ENCODE data around the gene TMEM243. TPM values are rescaled to one million over a fixed set of nuclear protein-coding genes. Genes with fewer than 3 reads are reported as not detected.

Gene TMEM243
- total and polyA plus RNA-seq, 2 of the 4 experiments (the other 2 are of a cell fraction): 28.7 to 31.1 TPM

- Histone ChIP-seq H3K4ac (ENCODE audit: low read depth, low read length) (no peak overlapping the region), H2AFZ (replicated peaks; ENCODE audit: low read length, poor library complexity) (no peak overlapping the region), H3K56ac (ENCODE audit: extremely low read depth, insufficient read depth, low read length) (no peak overlapping the region), H4K91ac (ENCODE audit: insufficient read depth, low read depth, low read length) (no peak overlapping the region), H2BK15ac (ENCODE audit: low read depth, low read length) (no peak overlapping the region), H3K9me1 (ENCODE audit: insufficient read depth, low read length) (peaks cover 6% of the 10 kb centered on the region), H2AK9ac (replicated peaks; ENCODE audit: low read depth, low read length, poor library complexity) (no peak overlapping the region), H4K8ac (ENCODE audit: low read depth in 2 of 2, low read length in 2 of 2) (no peak overlapping the region), H2BK20ac (ENCODE audit: low read depth, low read length) (no peak overlapping the region), H3K27ac (ENCODE audit: insufficient read depth, low read length) (no peak overlapping the region), H3K23ac (ENCODE audit: low read depth, low read length) (no peak overlapping the region), H4K20me1 (ENCODE audit: insufficient read depth, low read length) (no peaks in the 10 kb centered on the region), H3K4me2 (ENCODE audit: low read depth, low read length) (no peak overlapping the region), H3K27me3 (ENCODE audit: control insufficient read depth, insufficient read depth, low read length) (peaks cover 5% of the 10 kb centered on the region), H3K9ac (ENCODE audit: low read depth, low read length) (no peak overlapping the region), H3K14ac (replicated peaks; ENCODE audit: low read depth, low read length) (no peak overlapping the region), H3K18ac (ENCODE audit: low read depth, low read length) (no peak overlapping the region), H2AK5ac (ENCODE audit: low read depth, low read length) (no peak overlapping the region), H2BK5ac (ENCODE audit: low read depth, low read length, poor library complexity, severe bottlenecking) (no peak overlapping the region), H3K79me1 (ENCODE audit: low read depth in 1 of 2, low read length in 2 of 2) (peaks cover 0 to 17% of the 10 kb centered on the region in 2 experiments; a peak in 3 of 4 replicates), H3K4me1 (ENCODE audit: control insufficient read depth, insufficient read depth, low read length) (peaks cover 3% of the 10 kb centered on the region; the same call in 1 of the 2 replicates), H3K36me3 (ENCODE audit: control insufficient read depth, insufficient read depth, low read length) (no peaks in the 10 kb centered on the region), H2BK120ac (ENCODE audit: low read depth, low read length) (no peak overlapping the region), H3K9me3 (ENCODE audit: control insufficient read depth, insufficient read depth, low read length) (no peaks in the 10 kb centered on the region), H4K5ac (ENCODE audit: low read depth, low read length) (no peak overlapping the region), H3K4me3 (ENCODE audit: insufficient read depth, low read depth, low read length) (no peak overlapping the region)
- dilution Hi-C loops (cut with HindIII; ENCODE audit: low sequenced_read_pairs, unreplicated experiment) (no loop called here), intact Hi-C loops (cut with micrococcal nuclease) (no loop called here), in situ Hi-C loops (cut with MboI; ENCODE audit: low sequenced_read_pairs) (no loop called here)
- CTCF ChIA-PET: no interaction called here
- no peak for TF ChIP-seq MAFK (IDR thresholded peaks at IDR 0.05; ENCODE audit: low read depth, low read length)
- TF ChIP-seq MAZ (IDR thresholded peaks at IDR 0.05; ENCODE audit: borderline replicate concordance, low read depth, low read length): no peak
- ATAC-seq (ENCODE audit: low read depth) (no peak), DNase-seq (peak; percentile 46)
- POLR2A ChIA-PET (ENCODE audit: unreplicated experiment): no interaction called here
- BruUV-seq (replicated peaks): no TSS peak
- no CpG with 5 or more reads among the region's 1 CpG for WGBS, 2 experiments (ENCODE audit: extremely low coverage in 2 of 2, insufficient read length in 1 of 2)
Observed at GRCh38 chr7:87223666-87224065, 4.1 kb upstream of the TMEM243 start.

Data from IMR-90 (cell line).